Jurkat, Clone E6-1 (cell line): ENCODE data around the gene GAL3ST3.

Experiments used
- DNase-seq: peaks from one replicate; pipeline ENCODE4 v3.0.0-alpha.2; 2011; ENCODE audit warnings: low read depth, low spot score
- H3K4me3 ChIP-seq: 2 replicates; pipeline ENCODE4 v1.5.1; 2011; ENCODE audit warnings: mild to moderate bottlenecking, low read length, control low read depth, moderate library complexity

Gene GAL3ST3

DNA sequence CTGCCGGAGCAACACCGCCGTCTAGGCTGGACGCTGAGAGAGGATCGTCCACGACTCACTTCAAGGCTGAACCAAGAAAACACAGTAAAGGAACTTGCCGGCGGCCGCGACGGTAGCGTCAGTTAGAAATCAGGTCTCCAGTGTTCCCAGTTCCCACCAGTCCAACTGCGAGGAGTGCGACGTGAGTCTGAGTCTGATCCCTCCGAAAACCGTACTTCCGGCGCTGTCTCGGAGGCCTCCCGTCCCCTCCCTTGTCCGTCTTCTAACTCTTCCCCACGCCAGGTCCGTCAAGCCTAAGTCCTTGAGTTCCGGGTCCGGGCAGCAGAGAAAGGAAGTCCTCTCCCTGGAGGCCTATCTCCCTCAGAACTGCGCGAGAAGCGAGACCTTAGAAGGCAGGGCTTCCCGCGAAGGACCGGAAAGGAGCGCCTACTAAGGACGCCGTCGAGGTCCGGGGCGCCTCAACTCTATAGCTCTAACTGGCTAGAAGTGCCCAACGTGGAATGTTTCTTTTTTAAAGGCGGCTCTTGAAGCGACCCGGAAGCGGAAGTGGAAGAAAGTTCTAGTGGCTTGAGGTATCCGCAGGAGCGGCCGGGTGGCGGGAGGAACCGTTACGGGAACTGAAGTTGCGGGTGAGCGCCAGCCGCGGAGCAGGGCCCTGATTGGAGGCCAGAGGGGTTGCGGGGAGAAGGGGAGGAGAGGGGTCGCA lies 46.9 kb downstream of the GAL3ST3 start, which contains the start of the genes BANF1 and EIF1AD:
Gene BANF1 (plus strand): TSS at position 562 of the 706 bp plus-strand sequence. CDS start 748 bp downstream, outside the sequence.
Gene EIF1AD (minus strand): TSS at position 216 of the 706 bp plus-strand sequence. CDS start 1,768 bp downstream, outside the sequence.
- peak within 1 kb of the TSS; percentile 100 for H3K4me3 ChIP-seq
- peak; percentile 99 for DNase-seq

- H3K4me3 ChIP-seq = no peak overlapping the region
- peak; percentile 66 for DNase-seq
These were observed 51.7 kb downstream of the GAL3ST3 start for GRCh38 chr11:65997286-65997685.

- no peak overlapping the region for H3K4me3 ChIP-seq
- no peak for DNase-seq
These were observed 56.9 kb downstream of the GAL3ST3 start for GRCh38 chr11:65992056-65992455.
